Measurements from ENCODE around the gene FCGR3B. TPM values are rescaled to one million over a fixed set of nuclear protein-coding genes. Genes with fewer than 3 reads are reported as not detected.

FCGR3B gene
- total RNA-seq = not detected in 2 replicates

GRCh38 chr1:161631076-161631475 is at the start of gene FCGR3B:
FCGR3B (minus strand) TSS chr1:161631176; CDS start chr1:161631094, 82 bp downstream.

GRCh38 chr1:161662684-161663339 is 31.8 kb upstream of the FCGR3B start, which contains the start of gene FCGR2B:
FCGR2B (plus strand) TSS chr1:161663143; CDS start chr1:161663242, 99 bp downstream.

Other genes starting within 250 kb of the FCGR3B start
- gene FCGR2A, start 125.7 kb downstream of the FCGR3B start, total RNA-seq = 0.39 TPM in 1 of 2 replicates, not detected in the other
- 0.22 and 0.39 TPM in 2 replicates for gene HSPA6, start 106.6 kb downstream of the FCGR3B start, total RNA-seq
- not detected in 2 replicates for gene FCGR3A, start 81.4 kb downstream of the FCGR3B start, total RNA-seq
- gene FCGR2B, start 32.0 kb upstream of the FCGR3B start, total RNA-seq = not detected in 2 replicates
- not detected in 2 replicates for gene FCRLA, start 76.1 kb upstream of the FCGR3B start, total RNA-seq
- 0.79 and 1.1 TPM in 2 replicates for gene FCRLB, start 90.4 kb upstream of the FCGR3B start, total RNA-seq
- gene DUSP12, start 118.6 kb upstream of the FCGR3B start, total RNA-seq = 28.8 and 29.4 TPM in 2 replicates
- gene ATF6, start 135.1 kb upstream of the FCGR3B start, total RNA-seq = 18.8 and 19.7 TPM in 2 replicates

All from placental epithelial cell (primary cell).